A549 treated with ZK216348 at 1 μM for 4 hours (cell line): ENCODE data around the gene SLC41A2. TPM values are rescaled to one million over a fixed set of nuclear protein-coding genes. Genes with fewer than 3 reads are reported as not detected.

Experiments
- total RNA-seq: library from RNA; stranded (reverse); fragments of 200-300 nt; extraction: Qiagen RNA extraction; gene quantifications from 5 replicates; pipeline ENCODE4 v1.2.3, GENCODE V29; 2022; ENCODE audit warnings: low read depth

The SLC41A2 gene, protein sequence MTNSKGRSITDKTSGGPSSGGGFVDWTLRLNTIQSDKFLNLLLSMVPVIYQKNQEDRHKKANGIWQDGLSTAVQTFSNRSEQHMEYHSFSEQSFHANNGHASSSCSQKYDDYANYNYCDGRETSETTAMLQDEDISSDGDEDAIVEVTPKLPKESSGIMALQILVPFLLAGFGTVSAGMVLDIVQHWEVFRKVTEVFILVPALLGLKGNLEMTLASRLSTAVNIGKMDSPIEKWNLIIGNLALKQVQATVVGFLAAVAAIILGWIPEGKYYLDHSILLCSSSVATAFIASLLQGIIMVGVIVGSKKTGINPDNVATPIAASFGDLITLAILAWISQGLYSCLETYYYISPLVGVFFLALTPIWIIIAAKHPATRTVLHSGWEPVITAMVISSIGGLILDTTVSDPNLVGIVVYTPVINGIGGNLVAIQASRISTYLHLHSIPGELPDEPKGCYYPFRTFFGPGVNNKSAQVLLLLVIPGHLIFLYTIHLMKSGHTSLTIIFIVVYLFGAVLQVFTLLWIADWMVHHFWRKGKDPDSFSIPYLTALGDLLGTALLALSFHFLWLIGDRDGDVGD
- total RNA-seq, result 18.7 to 26.6 TPM (median 22.2 TPM) in 5 replicates

DNA sequence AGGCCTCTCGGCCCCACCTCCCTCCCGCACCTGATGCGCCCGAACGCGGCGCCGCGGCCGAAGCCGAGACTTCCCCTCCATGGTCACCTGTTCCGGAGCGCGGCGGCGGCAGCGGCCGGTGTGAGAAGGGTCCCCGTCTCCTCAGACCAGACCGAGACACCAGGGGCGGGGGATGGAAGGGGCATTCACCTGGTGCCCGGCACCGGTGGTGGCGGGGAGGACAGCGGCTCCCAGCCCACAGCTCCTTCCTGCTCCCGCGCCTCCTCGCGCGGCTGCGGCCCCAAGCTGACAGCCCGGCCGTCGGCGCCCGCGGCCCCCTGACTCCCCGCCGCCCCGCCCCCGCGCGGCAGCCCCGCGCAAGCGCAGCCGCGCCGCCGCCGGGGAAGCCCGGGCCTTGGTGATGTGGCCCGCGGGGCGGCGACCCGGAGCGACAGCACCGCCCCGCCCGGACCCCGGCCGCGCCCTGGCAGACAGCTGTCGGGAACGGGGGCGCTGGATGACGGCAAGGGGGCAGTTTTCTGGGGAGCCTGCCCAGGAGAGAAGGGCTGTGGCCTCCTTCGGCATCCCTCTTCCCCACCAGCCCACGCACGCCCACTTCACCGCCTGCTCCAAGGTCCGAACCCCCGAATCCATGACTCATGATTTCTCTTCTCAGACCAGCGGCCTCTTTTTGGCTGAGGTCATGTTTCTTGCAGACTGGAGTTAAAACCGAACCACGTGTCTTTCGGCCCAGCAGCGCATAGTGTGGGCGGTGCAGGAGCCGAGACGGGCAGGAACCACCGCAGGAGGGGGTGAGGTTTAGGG, at the start of gene SLC41A2:
SLC41A2 (minus strand) TSS at position 290 of the 804 bp plus-strand sequence. CDS start 29,763 bp downstream, outside the sequence.

DNA sequence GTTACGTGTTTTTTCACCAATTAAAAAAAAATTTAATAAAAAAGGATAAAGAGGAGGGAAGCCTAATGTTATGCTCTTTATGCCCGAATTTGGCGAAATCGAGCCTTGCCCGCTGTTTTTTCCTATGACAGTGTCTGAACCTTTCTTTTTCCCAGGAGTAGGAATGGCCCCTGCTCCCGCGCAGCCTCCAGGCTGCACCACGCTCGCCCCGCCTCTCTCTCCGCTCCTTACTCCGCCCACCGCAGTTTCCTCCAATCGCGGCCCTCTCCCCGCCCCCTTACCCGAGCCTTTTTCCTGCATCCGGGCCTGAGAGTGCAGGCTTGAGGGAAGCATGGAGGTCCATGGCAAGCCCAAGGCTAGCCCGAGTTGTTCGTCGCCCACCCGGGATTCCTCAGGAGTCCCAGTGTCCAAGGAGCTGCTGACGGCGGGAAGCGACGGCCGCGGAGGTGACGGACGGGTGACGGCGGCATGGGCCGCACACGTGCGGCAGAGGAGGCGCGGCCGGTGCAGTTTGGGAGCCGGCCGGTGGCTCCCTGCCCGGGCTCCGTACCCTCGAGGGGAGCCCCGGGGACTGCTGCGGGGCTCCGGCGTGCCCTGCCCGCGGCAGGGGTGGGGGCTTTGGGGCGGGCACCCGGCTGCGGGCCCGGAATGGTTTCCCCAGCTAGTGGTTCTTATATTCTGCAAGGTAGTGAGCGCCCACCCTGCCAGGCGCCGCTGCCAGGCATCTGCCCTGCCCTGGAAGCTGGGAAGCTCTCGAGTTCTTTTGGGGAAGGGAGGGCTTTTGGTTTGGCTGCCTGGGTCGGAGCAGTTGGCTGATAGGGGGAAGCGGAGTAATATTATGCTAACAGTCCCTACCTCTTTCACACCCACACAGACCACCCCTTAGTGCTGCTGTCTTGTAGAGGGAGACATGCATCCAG, 28.2 kb upstream of the SLC41A2 start, which contains the start of gene NOPCHAP1:
NOPCHAP1 (plus strand) TSS at position 295 of the 920 bp plus-strand sequence; CDS start at position 332, 37 bp downstream.

Other genes starting within 250 kb of the SLC41A2 start
- gene NOPCHAP1, start 28.0 kb upstream of the SLC41A2 start, total RNA-seq, result 29.2 to 46.8 TPM (median 31.2 TPM) in 5 replicates
- gene ALDH1L2, start 126.2 kb upstream of the SLC41A2 start, total RNA-seq, result 2.1 to 3.7 TPM (median 3.4 TPM) in 5 replicates
- 19.4 to 25.4 TPM (median 23.8 TPM) in 5 replicates for gene WASHC4, start 149.4 kb upstream of the SLC41A2 start, total RNA-seq